Neural progenitor cell (in vitro differentiated cells): ENCODE results near the gene MFRP. TPM values are rescaled to one million over a fixed set of nuclear protein-coding genes. Genes with fewer than 3 reads are reported as not detected.

ENCODE experiments used
- DNase-seq: peaks from one replicate; pipeline ENCODE4 v3.0.0-alpha.2; 2016; ENCODE audit warnings: low spot score
- H2AFZ ChIP-seq: fragments of 200-600 bp; sonication (generic); replicated peaks from 2 replicates; pipeline ENCODE4 v1.6.1; 2016; ENCODE audit warnings: antibody characterized with exemption
- H3F3A ChIP-seq: fragments of 200-600 bp; sonication (generic); 2 replicates; pipeline ENCODE4 v1.6.1; 2016; ENCODE audit warnings: antibody characterized with exemption, low read depth
- H3K27ac ChIP-seq: fragments of 200-600 bp; sonication (generic); 2 replicates; pipeline ENCODE4 v1.5.1; 2016; ENCODE audit warnings: mild to moderate bottlenecking
- H3K27me3 ChIP-seq: fragments of 200-600 bp; sonication (generic); 2 replicates; pipeline ENCODE4 v1.6.1; 2016; ENCODE audit warnings: mild to moderate bottlenecking, moderate library complexity
- H3K36me3 ChIP-seq: fragments of 200-600 bp; sonication (generic); 2 replicates; pipeline ENCODE4 v1.5.1; 2016
- H3K4me1 ChIP-seq: fragments of 200-600 bp; sonication (generic); 2 replicates; pipeline ENCODE4 v1.6.1; 2016; ENCODE audit warnings: mixed run types
- H3K4me2 ChIP-seq: fragments of 200-600 bp; sonication (generic); 2 replicates; pipeline ENCODE4 v1.6.1; 2016
- H3K4me3 ChIP-seq: fragments of 200-600 bp; sonication (generic); 2 replicates; pipeline ENCODE4 v1.5.1; 2016
- H3K79me2 ChIP-seq: fragments of 200-600 bp; sonication (generic); 2 replicates; pipeline ENCODE4 v1.6.1; 2016; ENCODE audit warnings: low read depth
- H3K9ac ChIP-seq: fragments of 200-600 bp; sonication (generic); 2 replicates; pipeline ENCODE4 v1.6.1; 2016
- H3K9me3 ChIP-seq: fragments of 200-600 bp; sonication (generic); 2 replicates; pipeline ENCODE4 v1.5.1; 2016; ENCODE audit warnings: low read depth
- H4K20me1 ChIP-seq: fragments of 200-600 bp; sonication (generic); 2 replicates; pipeline ENCODE4 v1.6.1; 2016; ENCODE audit warnings: low read depth
- H3K27ac Mint-ChIP-seq: 3 replicates; pipeline ENCODE4 v1.8.0; 2021; ENCODE audit warnings: mixed read lengths
- H3K27me3 Mint-ChIP-seq: 2 replicates; pipeline ENCODE4 v1.8.0; 2022; ENCODE audit warnings: low read depth, mild to moderate bottlenecking, inconsistent platforms, moderate library complexity, mixed read lengths; ENCODE audit not compliant: insufficient read depth
- H3K36me3 Mint-ChIP-seq: 3 replicates; pipeline ENCODE4 v1.8.0; 2021; ENCODE audit warnings: mixed read lengths
- H3K4me1 Mint-ChIP-seq: 3 replicates; pipeline ENCODE4 v1.8.0; 2021; ENCODE audit warnings: mixed read lengths
- H3K4me3 Mint-ChIP-seq: 3 replicates; pipeline ENCODE4 v1.8.0; 2021; ENCODE audit warnings: mild to moderate bottlenecking, moderate library complexity, mixed read lengths
- H3K9me3 Mint-ChIP-seq: 3 replicates; pipeline ENCODE4 v1.8.0; 2020; ENCODE audit warnings: mixed read lengths
- CTCF ChIP-seq: fragments of 200-600 bp; sonication (generic); IDR thresholded peaks from 2 replicates; pipeline ENCODE4 v1.5.1; 2017; ENCODE audit warnings: antibody characterized with exemption, mild to moderate bottlenecking
- EZH2 ChIP-seq: fragments of 200-600 bp; sonication (generic); IDR thresholded peaks from 2 replicates; pipeline ENCODE4 v1.6.1; 2017; ENCODE audit warnings: antibody characterized with exemption, mild to moderate bottlenecking, moderate library complexity
- EZH2phosphoT487 ChIP-seq: fragments of 200-600 bp; sonication (generic); IDR thresholded peaks from 2 replicates; pipeline ENCODE4 v1.6.1; 2017; ENCODE audit warnings: antibody characterized with exemption
- total RNA-seq: library from RNA; depleted of rRNA; stranded (reverse); fragments of >200 nt; gene quantifications from 2 replicates; pipeline ENCODE4 v1.2.3, GENCODE V29; 2015; ENCODE audit warnings: low replicate concordance

The MFRP gene
- total RNA-seq, 1 donor from 2014 or later, result not detected

GRCh38 chr11:119307219-119307618 lies 39.3 kb downstream of the MFRP start:
- H3K4me3 ChIP-seq, result no peak overlapping the region
- H3K9me3 Mint-ChIP-seq, result no peaks in the 10 kb centered on the region
- peak overlapping the region; percentile 17 for H3K27ac ChIP-seq
- H3K36me3 Mint-ChIP-seq, result peaks cover 19% of the 10 kb centered on the region
- peaks cover 14% of the 10 kb centered on the region for H3F3A ChIP-seq
- no peak overlapping the region for H3K27ac Mint-ChIP-seq
- H2AFZ ChIP-seq, result no peak overlapping the region
- no peaks in the 10 kb centered on the region for H3K79me2 ChIP-seq
- H3K4me3 Mint-ChIP-seq, result no peak overlapping the region
- peak; percentile 67 for DNase-seq
- H4K20me1 ChIP-seq, result peaks cover 10% of the 10 kb centered on the region
- H3K9ac ChIP-seq, result no peak overlapping the region
- peaks cover 11% of the 10 kb centered on the region for H3K4me1 ChIP-seq
- TF ChIP-seq CTCF (peak; percentile 53), EZH2phosphoT487 (no peak), EZH2 (no peak)
- H3K4me2 ChIP-seq, result peak overlapping the region; percentile 28
- H3K4me1 Mint-ChIP-seq, result peaks cover 14% of the 10 kb centered on the region
- H3K36me3 ChIP-seq, result no peaks in the 10 kb centered on the region
- no peaks in the 10 kb centered on the region for H3K27me3 Mint-ChIP-seq
- H3K9me3 ChIP-seq, result no peaks in the 10 kb centered on the region
- no peaks in the 10 kb centered on the region for H3K27me3 ChIP-seq

GRCh38 chr11:119306373-119306890 lies 40.1 kb downstream of the MFRP start:
- H3K4me2 ChIP-seq, result peak overlapping the region; percentile 28
- H3K4me3 ChIP-seq, result no peak overlapping the region
- peaks cover 10% of the 10 kb centered on the region for H4K20me1 ChIP-seq
- H3K27ac Mint-ChIP-seq, result peak overlapping the region; percentile 63
- peaks cover 14% of the 10 kb centered on the region for H3K4me1 Mint-ChIP-seq
- H3K27me3 ChIP-seq, result no peaks in the 10 kb centered on the region
- H3K27ac ChIP-seq, result peak overlapping the region; percentile 17
- peak overlapping the region; percentile 42 for H3K4me3 Mint-ChIP-seq
- TF ChIP-seq EZH2 (no peak), EZH2phosphoT487 (no peak), CTCF (no peak)
- peaks cover 14% of the 10 kb centered on the region for H3F3A ChIP-seq
- peaks cover 21% of the 10 kb centered on the region for H3K36me3 Mint-ChIP-seq
- H3K9me3 ChIP-seq, result no peaks in the 10 kb centered on the region
- H3K27me3 Mint-ChIP-seq, result no peaks in the 10 kb centered on the region
- no peak for DNase-seq
- H3K79me2 ChIP-seq, result no peaks in the 10 kb centered on the region
- peaks cover 11% of the 10 kb centered on the region for H3K4me1 ChIP-seq
- H3K9ac ChIP-seq, result no peak overlapping the region
- no peak overlapping the region for H2AFZ ChIP-seq
- no peaks in the 10 kb centered on the region for H3K9me3 Mint-ChIP-seq
- no peaks in the 10 kb centered on the region for H3K36me3 ChIP-seq

- Histone ChIP-seq H3K79me2 (no peaks in the 10 kb centered on the region), H3K4me2 (no peak overlapping the region), H3K9me3 (no peaks in the 10 kb centered on the region), H4K20me1 (peaks cover 10% of the 10 kb centered on the region), H3F3A (peaks cover 14% of the 10 kb centered on the region), H3K4me1 (peaks cover 11% of the 10 kb centered on the region), H3K27ac (no peak overlapping the region), H3K4me3 (no peak overlapping the region), H3K36me3 (no peaks in the 10 kb centered on the region), H3K27me3 (no peaks in the 10 kb centered on the region), H2AFZ (no peak overlapping the region), H3K9ac (no peak overlapping the region)
- Mint-ChIP-seq H3K36me3 (peaks cover 24% of the 10 kb centered on the region), H3K9me3 (no peaks in the 10 kb centered on the region), H3K4me3 (no peak overlapping the region), H3K4me1 (peaks cover 14% of the 10 kb centered on the region), H3K27me3 (no peaks in the 10 kb centered on the region), H3K27ac (no peak overlapping the region)
- DNase-seq, result no peak
- TF ChIP-seq EZH2phosphoT487 (no peak), EZH2 (no peak), CTCF (no peak)
These were observed 40.7 kb downstream of the MFRP start for GRCh38 chr11:119305556-119306372.
